Activated CD8-positive, alpha-beta memory T cell treated with anti-CD3 and anti-CD28 coated beads, Interleukin-2, amount 50 U/mL, for 1 hour (primary cell): ENCODE data around the gene SLC35F6.
"Not testable (repeated sequence)": the region's sequence is repeated elsewhere in the genome, so short reads cannot be mapped to it uniquely, and the experiment has no call there.

Experiments
- DNase-seq: peaks from one replicate; pipeline ENCODE4 v3.0.0-alpha.2; 2020; ENCODE audit errors: extremely low read depth

Gene SLC35F6

DNA sequence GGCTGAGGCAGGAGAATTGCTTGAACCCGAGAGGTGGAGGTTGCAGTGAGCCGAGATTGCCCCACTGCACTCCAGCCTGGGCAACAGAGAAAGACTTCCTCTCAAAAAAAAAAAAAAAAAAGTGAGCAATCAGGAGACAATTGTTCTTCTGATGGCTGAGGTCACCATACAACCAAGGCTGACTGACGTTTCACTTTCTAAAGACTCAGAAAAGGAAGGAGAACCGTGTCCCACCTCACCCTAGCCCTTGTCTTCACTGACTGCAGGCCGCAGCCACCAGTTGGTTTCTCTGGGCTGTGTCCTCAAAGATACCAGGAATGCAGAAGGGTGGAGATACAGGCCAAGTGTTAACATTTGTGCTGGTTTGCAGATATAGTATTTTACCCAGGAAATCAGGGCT is 7.7 kb upstream of the SLC35F6 start:
- no peak for DNase-seq

DNA sequence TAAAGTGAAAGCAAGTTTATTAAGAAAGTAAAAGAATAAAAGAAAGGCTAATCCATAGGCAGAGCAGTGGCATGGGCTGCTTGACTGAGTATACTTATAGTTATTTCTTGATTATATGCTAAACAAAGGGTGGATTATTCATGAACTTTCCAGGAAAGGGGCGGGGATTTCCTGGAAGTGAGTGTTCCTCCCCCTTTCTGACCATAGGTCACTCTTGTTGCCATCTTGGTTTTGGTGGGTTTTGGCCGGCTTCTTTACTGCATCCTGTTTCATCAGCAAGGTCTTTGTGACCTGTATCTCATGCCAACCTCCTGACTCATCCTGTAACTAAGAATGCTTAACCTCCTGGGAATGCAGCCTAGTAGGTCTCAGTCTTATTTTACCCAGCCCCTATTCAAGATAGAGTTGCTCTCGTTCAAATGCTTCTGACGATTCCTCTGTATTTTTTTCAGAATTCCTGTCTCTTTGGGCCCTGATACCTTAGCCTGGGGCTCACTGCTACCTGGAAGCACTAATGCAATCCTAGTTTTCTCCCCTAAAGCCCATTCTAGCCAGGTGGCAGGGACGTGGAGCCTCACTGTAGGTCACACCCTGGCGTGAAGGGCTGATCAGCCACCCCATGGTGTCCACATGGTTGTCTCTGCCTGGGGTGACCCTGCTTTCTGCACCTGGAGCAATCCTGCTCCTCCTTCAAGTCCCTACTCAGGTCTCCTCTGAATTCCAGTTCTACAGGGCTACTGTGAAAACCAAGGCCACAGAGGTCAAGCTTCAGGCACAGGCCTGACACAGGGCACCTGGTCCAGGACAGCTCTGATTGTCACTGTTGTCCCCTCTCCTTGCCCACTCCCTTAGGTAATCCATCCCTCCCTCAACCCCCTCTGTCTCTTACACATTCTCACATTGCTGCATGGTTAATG is 6.0 kb upstream of the SLC35F6 start:
- no peak for DNase-seq

DNA sequence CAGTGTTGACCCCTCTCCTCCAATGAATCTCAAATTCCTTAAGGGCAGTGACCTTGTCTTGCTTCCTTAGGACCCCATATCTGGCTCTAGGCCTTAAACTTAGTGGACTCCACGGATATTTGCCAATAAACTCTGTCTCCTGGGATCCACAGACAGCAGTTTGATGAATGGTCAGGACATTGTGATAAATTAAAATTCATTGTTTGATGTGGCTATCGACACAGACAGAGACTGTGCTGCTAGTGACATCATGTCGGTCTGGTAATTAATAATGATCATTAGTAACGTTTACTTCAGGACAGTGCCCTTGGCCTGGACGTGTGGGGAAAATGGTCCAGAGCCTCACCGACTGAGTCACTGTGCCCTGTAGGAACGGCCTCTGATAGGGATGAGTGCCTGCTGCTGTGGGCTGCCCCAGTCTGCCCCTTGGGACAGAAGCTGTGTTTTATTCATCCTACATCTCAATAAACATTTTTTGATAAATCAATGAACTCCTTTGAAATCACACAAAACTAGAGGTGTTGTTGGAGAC is 5.2 kb upstream of the SLC35F6 start:
- DNase-seq, result no peak

DNA sequence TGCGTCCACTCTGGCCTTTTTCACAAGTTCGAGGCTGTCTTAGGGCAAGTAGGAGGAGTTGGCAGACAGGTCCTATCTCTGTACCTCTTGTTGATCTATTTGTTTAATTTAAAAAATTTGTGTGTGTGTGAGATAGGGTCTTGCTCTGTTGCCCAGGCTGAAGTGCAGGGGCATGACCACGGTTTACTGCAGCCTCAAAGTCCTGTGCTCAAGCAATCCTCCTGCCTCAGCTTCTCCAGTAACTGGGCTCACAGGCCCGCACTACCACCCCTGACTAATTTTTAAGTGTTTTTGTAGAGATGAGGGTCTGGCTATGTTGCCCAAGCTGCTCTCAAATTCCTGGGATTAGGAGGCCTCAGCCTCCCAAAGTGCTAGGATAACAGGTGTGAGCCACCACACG is 4.2 kb upstream of the SLC35F6 start:
- no peak for DNase-seq

DNA sequence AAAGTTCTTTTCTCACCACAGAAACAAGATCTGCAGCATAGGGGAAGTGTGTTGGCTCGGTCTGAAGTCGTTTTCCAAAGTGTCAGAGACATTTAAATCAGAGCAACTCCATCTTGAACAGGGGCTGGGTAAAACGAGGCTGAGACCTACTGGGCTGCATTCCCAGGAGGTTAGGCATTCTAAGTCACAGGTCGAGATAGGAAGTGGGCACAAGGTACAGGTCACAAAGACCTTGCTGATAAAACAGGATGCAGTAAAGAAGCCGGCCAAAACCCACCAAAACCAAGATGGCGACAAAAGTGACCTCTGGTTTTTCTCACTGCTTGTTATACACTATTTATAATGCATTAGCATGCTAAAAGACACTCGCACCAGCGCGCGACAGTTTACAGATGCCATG is 3.1 kb upstream of the SLC35F6 start:
- not testable (repeated sequence) for DNase-seq

GRCh38 chr2:26763019-26763418 is 1.1 kb upstream of the SLC35F6 start:
- DNase-seq, result no peak

DNA sequence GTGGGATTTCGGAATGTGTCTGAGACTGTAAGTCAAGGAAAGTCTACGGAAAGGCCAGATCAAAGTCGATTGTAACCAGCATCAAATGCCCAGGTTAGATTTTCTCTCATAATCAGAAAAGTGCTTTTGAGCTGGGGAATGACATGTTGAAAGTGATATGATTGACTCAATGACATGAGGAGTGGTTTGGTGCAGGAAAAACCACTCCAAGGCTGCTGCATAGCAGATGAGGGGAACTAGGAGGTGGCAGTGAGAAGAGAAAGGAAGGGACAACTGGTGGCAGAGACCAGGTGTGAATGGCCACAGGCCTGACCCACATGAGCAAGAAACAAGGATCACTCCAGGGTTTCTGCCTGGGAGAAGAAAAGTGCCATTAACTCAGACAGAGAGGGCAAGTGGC is 822 bp downstream of the SLC35F6 start:
- no peak for DNase-seq

GRCh38 chr2:26765475-26766200 is 1.6 kb downstream of the SLC35F6 start:
- no peak for DNase-seq

- no peak for DNase-seq
Observed at GRCh38 chr2:26767129-26767528, 3.0 kb downstream of the SLC35F6 start.

- DNase-seq, result no peak
Observed at GRCh38 chr2:26767894-26768487, 3.9 kb downstream of the SLC35F6 start.

GRCh38 chr2:26768759-26769088 is 4.6 kb downstream of the SLC35F6 start:
- DNase-seq, result no peak

- no peak for DNase-seq
Observed at GRCh38 chr2:26769089-26769761, 5.1 kb downstream of the SLC35F6 start.

- no peak for DNase-seq
Observed at GRCh38 chr2:26770986-26771586, 7.0 kb downstream of the SLC35F6 start.

GRCh38 chr2:26772064-26773001 is 8.2 kb downstream of the SLC35F6 start:
- no peak for DNase-seq

- DNase-seq, result no peak
Observed at GRCh38 chr2:26776195-26776800, 12.2 kb downstream of the SLC35F6 start.

DNA sequence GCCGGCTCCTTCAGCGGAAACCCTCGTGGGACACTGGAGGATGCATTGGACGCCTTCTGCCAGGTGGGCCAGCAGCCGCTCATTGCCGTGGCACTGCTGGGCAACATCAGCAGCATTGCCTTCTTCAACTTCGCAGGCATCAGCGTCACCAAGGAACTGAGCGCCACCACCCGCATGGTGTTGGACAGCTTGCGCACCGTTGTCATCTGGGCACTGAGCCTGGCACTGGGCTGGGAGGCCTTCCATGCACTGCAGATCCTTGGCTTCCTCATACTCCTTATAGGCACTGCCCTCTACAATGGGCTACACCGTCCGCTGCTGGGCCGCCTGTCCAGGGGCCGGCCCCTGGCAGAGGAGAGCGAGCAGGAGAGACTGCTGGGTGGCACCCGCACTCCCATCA is 14.0 kb downstream of the SLC35F6 start:
- no peak for DNase-seq

DNA sequence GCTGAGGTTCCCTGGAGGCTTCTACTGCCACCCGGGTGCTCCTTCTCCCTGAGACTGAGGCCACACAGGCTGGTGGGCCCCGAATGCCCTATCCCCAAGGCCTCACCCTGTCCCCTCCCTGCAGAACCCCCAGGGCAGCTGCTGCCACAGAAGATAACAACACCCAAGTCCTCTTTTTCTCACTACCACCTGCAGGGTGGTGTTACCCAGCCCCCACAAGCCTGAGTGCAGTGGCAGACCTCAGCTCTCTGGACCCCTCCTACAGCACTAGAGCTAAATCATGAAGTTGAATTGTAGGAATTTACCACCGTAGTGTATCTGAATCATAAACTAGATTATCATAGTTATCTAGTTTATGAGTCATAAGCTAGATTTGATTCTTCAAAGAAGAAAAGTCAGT is 14.4 kb downstream of the SLC35F6 start:
- no peak for DNase-seq

GRCh38 chr2:26780203-26780760 is 16.2 kb downstream of the SLC35F6 start:
- DNase-seq, result no peak

DNA sequence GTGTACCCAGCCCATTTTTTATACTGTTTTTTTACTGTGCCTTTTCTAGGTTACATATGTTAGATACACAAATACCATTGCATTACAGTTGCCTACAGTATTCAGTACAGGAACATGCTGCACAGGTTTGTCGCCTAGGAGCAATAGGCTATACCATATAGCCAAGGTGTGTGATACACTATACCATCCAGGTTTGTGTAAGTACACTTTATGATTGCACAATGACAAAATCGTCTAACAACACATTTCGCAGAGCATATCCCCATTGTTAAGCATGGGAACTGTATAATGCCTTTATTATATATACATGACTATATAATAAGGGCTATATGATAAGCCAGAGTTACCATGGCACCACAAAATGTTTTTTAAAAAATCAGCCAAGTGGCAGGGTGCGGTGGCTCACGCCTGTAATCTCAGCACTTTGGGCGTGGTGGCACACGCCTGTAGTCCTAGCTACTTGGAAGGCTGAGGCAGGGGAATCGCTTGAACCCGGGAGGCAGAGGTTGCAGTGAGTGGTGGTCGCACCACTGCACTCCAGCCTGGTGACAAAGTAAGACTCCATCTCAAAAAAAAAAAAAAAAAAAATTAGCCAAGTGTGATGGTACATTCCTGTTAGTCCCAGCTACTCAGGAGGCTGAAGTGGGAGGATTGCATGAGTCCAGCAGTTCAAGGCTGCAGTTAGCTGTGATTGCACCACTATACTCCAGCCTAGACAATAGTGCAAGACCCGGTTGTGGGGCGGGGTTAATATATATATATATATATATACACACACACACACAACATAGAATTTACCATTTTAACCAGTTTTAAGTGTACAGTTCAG is 19.0 kb downstream of the SLC35F6 start:
- DNase-seq, result no peak
